HG03521 (cell line): ENCODE measurements around the gene KCNH5.

Experiments
- ATAC-seq: cut with Tn5 transposase; IDR thresholded peaks from one replicate; pipeline ENCODE4 v1.9.1; 2021; ENCODE audit warnings: mild to moderate bottlenecking, moderate library complexity; ENCODE audit not compliant: unreplicated experiment

The KCNH5 gene

DNA sequence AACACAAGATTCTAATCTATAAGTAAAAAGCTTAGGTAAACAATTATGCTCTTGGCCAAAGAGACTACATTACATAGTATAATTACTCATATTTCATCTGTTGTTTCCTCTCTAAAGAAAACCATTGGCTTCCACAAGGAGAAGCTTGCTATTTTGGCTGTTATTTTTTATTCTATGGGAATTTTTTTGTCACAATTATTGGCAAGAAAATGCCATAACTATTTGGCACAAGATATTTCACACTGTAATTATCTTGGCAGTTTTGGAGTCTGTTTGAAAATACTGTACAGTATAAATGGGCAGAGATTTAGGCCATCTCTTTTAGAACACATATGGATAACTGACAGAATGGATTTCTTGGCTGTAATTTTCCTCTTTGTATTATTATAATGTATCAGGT lies 51.2 kb downstream of the KCNH5 start:
- ATAC-seq: no peak

DNA sequence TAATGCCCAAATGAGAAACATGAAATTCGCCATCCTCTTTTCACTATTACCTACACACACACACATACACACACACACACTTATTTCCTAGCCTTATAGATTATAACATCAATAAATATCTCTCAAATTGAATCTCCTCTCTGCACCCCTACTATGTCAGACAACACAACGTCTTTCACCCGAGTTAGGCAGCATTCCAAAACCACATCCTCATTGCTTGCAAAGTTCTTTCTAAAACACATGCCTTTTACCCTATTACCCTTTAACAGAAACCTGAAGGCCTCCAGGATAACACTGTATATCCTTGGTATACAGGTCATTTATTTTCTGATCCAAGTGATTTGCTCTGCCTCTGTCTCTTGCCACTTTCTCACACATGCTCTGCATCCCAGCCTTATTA lies 56.3 kb downstream of the KCNH5 start:
- no peak for ATAC-seq

DNA sequence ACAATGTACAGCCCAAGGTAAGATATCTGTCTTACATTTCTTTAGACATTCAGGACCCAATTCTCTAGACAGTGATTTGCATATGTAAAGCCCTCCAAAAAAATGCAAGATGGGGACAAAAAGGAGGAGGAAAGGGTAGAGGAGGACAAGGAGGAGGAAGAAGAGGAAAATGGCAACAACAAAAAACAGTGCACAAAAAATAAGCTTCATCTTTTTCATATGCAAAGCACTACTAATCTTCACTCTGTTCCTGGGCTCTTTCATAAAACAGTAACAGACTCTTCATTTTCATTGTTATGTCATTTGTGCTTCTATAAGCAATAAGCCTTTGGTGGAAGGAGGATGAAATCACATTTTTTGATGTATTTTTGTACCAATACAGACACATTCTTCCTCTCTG lies 61.4 kb downstream of the KCNH5 start:
- no peak for ATAC-seq

- no peak for ATAC-seq
Measured at GRCh38 chr14:62980693-62981092, 64.6 kb downstream of the KCNH5 start.

- ATAC-seq: no peak
Measured at GRCh38 chr14:62957562-62957961, 87.7 kb downstream of the KCNH5 start.

- no peak for ATAC-seq
Measured at GRCh38 chr14:62956413-62956812, 88.8 kb downstream of the KCNH5 start.

DNA sequence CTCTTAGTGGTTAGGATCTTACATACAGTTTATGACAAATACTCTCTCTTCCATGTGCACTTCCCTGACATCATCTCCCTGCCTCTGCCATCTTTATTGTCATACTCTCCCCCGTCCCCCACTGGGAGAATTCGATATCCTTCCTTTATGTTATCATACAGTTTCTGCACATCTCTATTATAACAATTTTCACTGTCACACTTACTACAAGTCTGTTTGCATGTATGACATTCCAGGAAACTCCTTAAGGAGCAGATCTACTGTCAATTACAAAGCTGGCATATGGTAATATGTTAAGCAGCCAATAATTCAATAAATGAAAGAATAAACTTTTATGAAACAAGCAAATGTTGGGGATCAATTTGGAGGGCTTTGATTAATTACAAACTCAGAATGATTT lies 91.1 kb downstream of the KCNH5 start:
- ATAC-seq: no peak

GRCh38 chr14:62952226-62952625 lies 93.0 kb downstream of the KCNH5 start:
- no peak for ATAC-seq

DNA sequence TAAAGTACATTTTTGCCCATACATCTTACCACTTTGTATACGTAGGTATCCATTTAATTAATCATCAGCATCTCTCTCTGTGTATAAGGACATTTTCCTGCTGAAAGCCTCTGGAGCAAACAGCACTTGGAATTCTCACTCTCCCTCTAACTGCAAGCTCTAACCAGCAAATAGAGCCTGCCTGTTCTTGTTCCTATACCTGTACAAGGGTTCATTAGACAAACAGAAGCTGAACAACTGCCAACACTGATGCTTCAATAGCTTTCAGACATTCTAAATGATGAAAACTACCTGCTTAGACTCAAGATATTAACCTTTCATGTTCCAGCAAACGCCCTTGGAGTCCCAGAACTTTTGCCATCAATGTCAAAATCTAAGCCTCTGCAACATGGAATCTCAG lies 98.0 kb downstream of the KCNH5 start:
- ATAC-seq: no peak

GRCh38 chr14:62946221-62946620 lies 99.0 kb downstream of the KCNH5 start:
- ATAC-seq: no peak

- ATAC-seq: no peak
Measured at GRCh38 chr14:62943202-62943601, 102.1 kb downstream of the KCNH5 start.

GRCh38 chr14:62939970-62940369 lies 105.3 kb downstream of the KCNH5 start:
- ATAC-seq: no peak

DNA sequence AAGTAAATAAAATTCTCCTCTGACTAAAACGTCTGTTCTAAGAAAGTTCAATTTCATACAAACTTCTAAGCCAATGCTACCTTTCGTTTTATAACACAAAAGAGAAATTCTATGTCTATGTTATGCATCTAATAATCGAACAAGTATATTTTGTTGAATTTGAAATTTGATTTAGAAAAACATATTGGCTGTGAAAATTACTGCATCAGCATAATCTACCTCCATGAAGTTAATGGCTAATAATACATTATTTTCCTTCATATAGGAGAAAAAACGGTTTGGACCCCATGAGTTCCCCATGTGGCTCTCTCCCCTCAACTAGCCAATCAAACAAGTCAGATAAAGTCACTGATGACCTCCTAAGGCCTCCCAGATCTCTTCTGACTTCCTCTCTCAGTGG lies 106.5 kb downstream of the KCNH5 start:
- ATAC-seq: no peak

DNA sequence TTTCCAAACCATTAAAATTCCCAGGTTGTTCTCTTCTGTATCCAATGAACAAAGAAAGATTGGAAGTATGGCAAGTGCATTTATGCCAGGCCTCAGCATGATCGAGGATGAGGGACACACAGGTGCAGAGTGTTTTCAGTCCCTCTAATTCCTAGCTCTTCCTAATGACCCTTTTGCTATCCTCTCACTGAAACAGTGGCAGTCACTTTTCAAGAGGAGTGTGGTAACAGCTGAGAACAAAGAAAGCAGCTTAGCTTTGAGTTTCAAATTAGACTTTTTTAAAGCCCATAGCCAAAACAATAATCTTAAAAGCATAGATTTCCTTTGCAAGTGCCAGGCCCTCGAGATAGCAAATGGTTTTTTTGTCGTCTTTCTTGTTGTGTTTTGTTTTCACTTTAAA lies 110.8 kb downstream of the KCNH5 start:
- ATAC-seq: no peak

GRCh38 chr14:62921466-62921865 lies 123.8 kb downstream of the KCNH5 start:
- ATAC-seq: no peak

- no peak for ATAC-seq
Measured at GRCh38 chr14:62916551-62916950, 128.7 kb downstream of the KCNH5 start.

- no peak for ATAC-seq
Measured at GRCh38 chr14:62914873-62915272, 130.4 kb downstream of the KCNH5 start.

DNA sequence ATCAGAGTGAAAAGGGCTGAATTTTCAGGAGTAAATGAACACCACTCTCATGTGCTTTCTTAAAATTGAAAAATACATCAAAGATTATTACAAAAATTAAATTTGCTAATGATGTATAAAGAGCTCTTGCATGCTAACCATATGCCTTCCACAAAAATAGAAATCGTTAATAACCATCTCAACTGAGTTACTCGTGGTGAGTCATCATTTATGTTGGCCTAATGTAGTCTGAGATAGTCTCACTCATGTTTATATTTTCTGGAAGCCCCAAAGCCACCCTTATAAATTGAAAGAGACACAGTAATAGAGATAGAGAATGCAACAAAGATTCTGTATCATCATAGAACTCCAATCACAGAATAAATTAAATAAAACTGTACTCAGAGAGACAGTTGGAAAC lies 131.2 kb downstream of the KCNH5 start:
- ATAC-seq: no peak

DNA sequence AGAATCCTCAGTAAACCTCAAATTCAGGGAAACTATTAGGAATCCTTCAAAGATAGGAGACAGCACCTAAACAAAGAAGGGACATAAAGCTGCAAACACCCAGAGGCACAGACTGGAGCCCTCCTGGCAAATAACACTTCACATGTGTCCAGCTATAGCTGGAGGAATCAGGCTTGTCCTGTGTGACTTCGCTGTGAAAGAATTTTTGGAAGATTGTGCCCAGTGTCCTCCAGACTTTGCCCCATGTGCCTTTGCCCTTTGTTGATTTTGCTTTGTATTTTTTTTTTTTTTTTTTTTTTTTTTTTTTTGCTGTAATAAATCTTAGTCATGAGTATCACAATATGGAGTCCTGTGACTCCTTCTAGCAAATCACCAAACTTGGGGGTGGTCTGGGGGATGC lies 136.8 kb downstream of the KCNH5 start:
- ATAC-seq: no peak

DNA sequence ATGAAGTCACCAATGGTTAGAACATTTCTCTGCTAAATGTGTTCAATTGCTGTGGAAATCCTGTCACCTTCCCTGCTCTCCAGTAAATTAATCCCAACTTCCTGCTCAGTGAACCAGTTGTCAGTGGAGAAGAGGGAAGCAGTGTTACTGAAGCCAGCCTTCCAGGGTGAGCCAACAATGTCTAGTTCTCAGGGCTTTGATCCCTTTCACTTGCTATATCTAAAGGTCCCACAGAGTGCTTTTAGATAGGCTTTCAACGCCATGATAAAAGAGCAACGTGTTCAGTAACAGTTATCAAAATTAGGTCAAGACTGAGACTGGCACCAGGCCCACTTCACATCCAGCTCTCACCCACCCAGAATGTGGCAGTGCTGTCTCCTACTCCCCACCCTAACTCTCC lies 139.7 kb downstream of the KCNH5 start:
- no peak for ATAC-seq

DNA sequence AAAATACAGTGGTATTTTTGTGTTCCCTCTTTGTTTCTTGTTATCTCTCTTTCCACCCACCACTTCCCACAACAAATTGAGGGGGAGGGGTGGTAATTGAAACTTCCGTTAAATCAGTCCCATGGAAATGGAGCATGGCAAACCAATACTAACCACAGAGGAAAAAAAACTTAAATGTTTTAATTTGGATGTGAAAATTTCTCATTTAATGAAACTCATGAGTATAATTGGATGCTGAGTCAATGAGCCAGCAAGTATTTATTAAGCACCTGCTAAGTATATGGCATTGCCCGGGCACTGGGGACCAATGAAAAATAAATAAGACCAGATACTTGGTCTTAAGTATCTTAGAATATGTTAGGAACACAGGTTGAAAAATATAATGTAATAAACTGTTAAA lies 147.5 kb downstream of the KCNH5 start:
- no peak for ATAC-seq

- no peak for ATAC-seq
Measured at GRCh38 chr14:62896932-62897456, 148.3 kb downstream of the KCNH5 start.

DNA sequence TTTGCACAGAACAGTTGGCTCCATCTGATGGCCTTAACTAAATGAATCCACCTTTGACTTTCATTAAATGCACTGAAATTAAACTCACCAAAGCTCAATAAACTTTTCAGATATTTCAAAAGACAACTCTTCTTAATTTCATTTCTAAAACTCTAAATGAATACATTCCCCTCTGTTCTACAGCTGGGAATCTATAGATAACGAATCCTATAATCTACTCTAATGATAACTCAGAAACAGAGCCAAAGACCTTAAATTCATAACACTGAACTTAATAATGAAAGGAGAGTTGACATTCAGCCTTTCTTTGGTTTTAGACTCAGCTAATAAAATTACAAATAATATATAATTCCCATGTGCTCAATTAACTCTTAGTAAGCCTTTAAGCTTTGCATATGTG lies 150.5 kb downstream of the KCNH5 start:
- ATAC-seq: no peak

DNA sequence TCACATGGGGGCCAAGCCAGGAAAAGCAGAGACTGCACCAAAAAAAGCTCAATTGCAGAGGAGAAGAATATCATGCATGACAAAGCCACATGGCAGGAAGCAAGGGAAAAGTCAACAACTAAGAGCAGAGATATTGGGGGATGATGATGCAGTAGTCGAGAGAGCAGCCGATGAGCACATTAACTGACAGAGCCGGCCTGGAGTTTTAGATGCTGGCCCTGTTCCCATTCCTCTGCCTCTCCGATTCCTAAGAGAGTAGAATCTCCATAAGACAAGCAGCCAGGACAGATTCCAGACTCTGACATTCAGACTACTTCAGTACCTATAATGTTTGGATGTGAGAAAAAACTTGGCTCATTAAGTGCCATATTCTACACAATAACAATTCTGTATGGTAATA lies 155.9 kb downstream of the KCNH5 start:
- ATAC-seq: no peak
